CD14-positive monocyte (primary cell): ENCODE measurements around the gene ARFGEF3. TPM values are rescaled to one million over a fixed set of nuclear protein-coding genes. Genes with fewer than 3 reads are reported as not detected.
"Not testable (repeated sequence)": the region's sequence is repeated elsewhere in the genome, so short reads cannot be mapped to it uniquely, and the experiment has no call there.

ENCODE experiments used
- DNase-seq, 3 donors: peaks; one replicate each; pipeline ENCODE4 v3.0.0-alpha.2; 2011 to 2022
- H2AFZ ChIP-seq: 2 replicates; pipeline ENCODE4 v1.6.0; 2012; ENCODE audit warnings: mild to moderate bottlenecking, low read depth, low read length, inconsistent platforms; ENCODE audit not compliant: insufficient read depth, poor library complexity, severe bottlenecking
- H3K27ac ChIP-seq, 2 donors: 1 replicate in 1 of 2; 2 replicates in 1 of 2; pipeline ENCODE4 v1.5.1; 2012 to 2013; ENCODE audit warnings: low read length in 2 of 2, control low read depth in 1 of 2, inconsistent platforms in 1 of 2, low read depth in 1 of 2, mild to moderate bottlenecking in 1 of 2
- H3K27me3 ChIP-seq, 2 donors: one replicate each; pipeline versions ENCODE4 v1.6.0 to v1.6.1; 2011 to 2013; ENCODE audit warnings: low read length in 2 of 2; ENCODE audit not compliant: control insufficient read depth in 2 of 2, insufficient read depth in 2 of 2
- H3K36me3 ChIP-seq, 2 donors: replicated peaks in 1 of 2; 1 replicate in 1 of 2; 2 replicates in 1 of 2; pipeline versions ENCODE4 v1.5.1 to v1.6.1; 2012 to 2013; ENCODE audit warnings: low read length in 2 of 2, control low read depth in 1 of 2, inconsistent platforms in 1 of 2, mild to moderate bottlenecking in 1 of 2; ENCODE audit not compliant: insufficient read depth in 2 of 2, control insufficient read depth in 1 of 2
- H3K4me1 ChIP-seq, 2 donors: 1 replicate in 1 of 2; 2 replicates in 1 of 2; pipeline versions ENCODE4 v1.5.1 to v1.6.1; 2012 to 2013; ENCODE audit warnings: low read length in 2 of 2, control low read depth in 1 of 2, inconsistent platforms in 1 of 2, mild to moderate bottlenecking in 1 of 2, moderate library complexity in 1 of 2; ENCODE audit not compliant: insufficient read depth in 2 of 2, control insufficient read depth in 1 of 2
- H3K4me2 ChIP-seq: replicated peaks from 2 replicates; pipeline ENCODE3; 2012; ENCODE audit warnings: low read length, moderate library complexity, mild to moderate bottlenecking; ENCODE audit not compliant: poor library complexity, severe bottlenecking; ENCODE audit errors: extremely low read depth
- H3K4me3 ChIP-seq, 3 experiments: fragments of 200-600 bp in 1 of 3; sonication (generic) in 1 of 3; replicated peaks in 1 of 3; 1 replicate in 2 of 3; 2 replicates in 1 of 3; pipeline ENCODE4 v1.5.1; 2011 to 2013; ENCODE audit warnings: low read length in 3 of 3, mild to moderate bottlenecking in 3 of 3, control low read depth in 2 of 3, low read depth in 2 of 3, inconsistent platforms in 1 of 3, moderate library complexity in 1 of 3
- H3K79me2 ChIP-seq: 2 replicates; pipeline ENCODE4 v1.6.0; 2012; ENCODE audit warnings: mild to moderate bottlenecking, control low read depth, inconsistent platforms, low read length, moderate library complexity; ENCODE audit not compliant: insufficient read depth
- H3K9ac ChIP-seq: 2 replicates; pipeline ENCODE4 v1.6.0; 2017; ENCODE audit warnings: low read length, mild to moderate bottlenecking; ENCODE audit not compliant: insufficient read depth, poor library complexity, severe bottlenecking
- H3K9me3 ChIP-seq, 2 donors: replicated peaks in 1 of 2; 1 replicate in 1 of 2; 2 replicates in 1 of 2; pipeline versions ENCODE4 v1.5.1 to v1.6.1; 2012 to 2013; ENCODE audit warnings: low read length in 2 of 2, control low read depth in 1 of 2; ENCODE audit not compliant: control insufficient read depth in 1 of 2, insufficient read depth in 1 of 2
- H4K20me1 ChIP-seq: 2 replicates; pipeline ENCODE4 v1.6.0; 2012; ENCODE audit warnings: mild to moderate bottlenecking, low read length, control low read depth, moderate library complexity; ENCODE audit not compliant: insufficient read depth
- H3K27ac Mint-ChIP-seq, 7 donors: one replicate each; pipeline ENCODE4 v1.8.0; 2020; ENCODE audit warnings: mild to moderate bottlenecking in 7 of 7, mixed read lengths in 7 of 7, moderate library complexity in 6 of 7, inconsistent platforms in 2 of 7
- H3K27me3 Mint-ChIP-seq, 3 donors: one replicate each; pipeline ENCODE4 v1.8.0; 2021 to 2022; ENCODE audit warnings: low read depth in 3 of 3, mild to moderate bottlenecking in 3 of 3, mixed read lengths in 3 of 3, moderate library complexity in 3 of 3, inconsistent platforms in 1 of 3
- H3K36me3 Mint-ChIP-seq, 2 donors: one replicate each; pipeline ENCODE4 v1.8.0; 2020; ENCODE audit warnings: mixed read lengths in 2 of 2, inconsistent platforms in 1 of 2, mild to moderate bottlenecking in 1 of 2
- H3K4me1 Mint-ChIP-seq: one replicate; pipeline ENCODE4 v1.8.0; 2020; ENCODE audit warnings: mild to moderate bottlenecking, mixed read lengths
- H3K4me3 Mint-ChIP-seq, 2 donors: one replicate each; pipeline ENCODE4 v1.8.0; 2020; ENCODE audit warnings: mild to moderate bottlenecking in 2 of 2, mixed read lengths in 2 of 2, moderate library complexity in 1 of 2
- H3K9me3 Mint-ChIP-seq, 7 donors: one replicate each; pipeline ENCODE4 v1.8.0; 2020 to 2022; ENCODE audit warnings: mixed read lengths in 7 of 7, mild to moderate bottlenecking in 6 of 7, moderate library complexity in 6 of 7, inconsistent platforms in 2 of 7
- CTCF ChIP-seq: fragments of 200-600 bp; IDR thresholded peaks from one replicate; pipeline ENCODE4 v1.8.0; 2022; ENCODE audit warnings: antibody characterized with exemption, mild to moderate bottlenecking
- WGBS: methylation state at CpG from one replicate; pipeline ENCODE4 v1.1.5; 2013; ENCODE audit warnings: missing lambda C conversion rate; ENCODE audit not compliant: insufficient coverage; 5-methylcytosine and 5-hydroxymethylcytosine counted together
- intact Hi-C, 2 donors: fragments of 100-400 bp; cut with micrococcal nuclease; formaldehyde crosslinking; loops; one replicate each; pipeline versions ENCODE4 v1.15.0 to v1.15.1; 2023
- polyA plus RNA-seq, 3 donors: library from polyadenylated mRNA; depleted of rRNA in 1 of 3; unstranded in 2 of 3; stranded (reverse) in 1 of 3; fragments of 300-500 nt in 2 of 3; fragments of >200 nt in 1 of 3; fragmentation: Illumina TruSeq in 2 of 3; gene quantifications; 1 replicate in 2 of 3; 2 replicates in 1 of 3; pipeline ENCODE4 v1.2.3, GENCODE V29; 2012 to 2021

ARFGEF3 gene
- polyA plus RNA-seq, 3 donors, result not detected

- no peak overlapping the region for H3K4me3 Mint-ChIP-seq
- intact Hi-C loops, result no loop called here
- TF ChIP-seq CTCF, result no peak
- no peaks in the 10 kb centered on the region for H3K36me3 ChIP-seq
- H2AFZ ChIP-seq, result no peak overlapping the region
- no peaks in the 10 kb centered on the region for H3K4me1 ChIP-seq
- H3K9me3 ChIP-seq, result no peaks in the 10 kb centered on the region
- no peak overlapping the region for H3K27ac ChIP-seq
- no peaks in the 10 kb centered on the region for H4K20me1 ChIP-seq
- no peaks in the 10 kb centered on the region for H3K4me1 Mint-ChIP-seq
- DNase-seq, result no peak
- H3K27ac Mint-ChIP-seq, result no peak overlapping the region
- H3K4me2 ChIP-seq, result no peak overlapping the region
- H3K9me3 Mint-ChIP-seq, result peaks cover 0 to 4% (median 0%) of the 10 kb centered on the region in 7 donors
- H3K4me3 ChIP-seq, result no peak overlapping the region
- peaks cover 2% of the 10 kb centered on the region in 2 donors for H3K27me3 ChIP-seq
- H3K36me3 Mint-ChIP-seq, result no peaks in the 10 kb centered on the region
- no CpG with 5 or more reads among the region's 1 CpG for WGBS
- peaks cover 0 to 3% (median 0%) of the 10 kb centered on the region in 3 donors for H3K27me3 Mint-ChIP-seq
- no peaks in the 10 kb centered on the region for H3K79me2 ChIP-seq
- H3K9ac ChIP-seq, result no peak overlapping the region
These were observed 196.2 kb downstream of the ARFGEF3 start for GRCh38 chr6:138357928-138358327.

- H3K27ac Mint-ChIP-seq, H3K9ac ChIP-seq, H3K36me3 ChIP-seq, H4K20me1 ChIP-seq, H3K79me2 ChIP-seq, H3K27me3 Mint-ChIP-seq, DNase-seq, H3K27ac ChIP-seq, H3K9me3 ChIP-seq, H3K4me2 ChIP-seq, H2AFZ ChIP-seq, H3K27me3 ChIP-seq, intact Hi-C loops, H3K4me3 Mint-ChIP-seq, H3K36me3 Mint-ChIP-seq, H3K4me3 ChIP-seq: not testable (repeated sequence)
- Mint-ChIP-seq H3K9me3 (peaks cover 0 to 10% (median 7%) of the 10 kb centered on the region in 7 donors), H3K4me1 (peaks cover 16% of the 10 kb centered on the region)
- H3K4me1 ChIP-seq, result peaks cover 3 to 15% of the 10 kb centered on the region in 2 donors
- 80% methylated on average over 1 of the region's 8 CpGs for WGBS
These were observed 206.9 kb downstream of the ARFGEF3 start for GRCh38 chr6:138368684-138369083.
